Pancreas (tissue), 10 donors: ENCODE results near the gene CEP250. TPM values are rescaled to one million over a fixed set of nuclear protein-coding genes. Genes with fewer than 3 reads are reported as not detected.

Source experiments
- ATAC-seq, 4 donors: fragments of 200-7000 bp; cut with Tn5 transposase; one replicate each; pipeline versions ENCODE4 v1.8.0 to v1.9.1; 2020; ENCODE audit warnings: mild to moderate bottlenecking in 4 of 4, moderate library complexity in 4 of 4
- DNase-seq, 6 donors: peaks; one replicate each; pipeline ENCODE4 v3.0.0-alpha.2; 2020
- FAIRE-seq: peaks from 2 replicates; lab custom pipeline; 2012; peaks lifted over from hg19 to GRCh38; lab: Jason Lieb, UNC
- H3K27ac ChIP-seq, 4 donors: fragments of 200-600 bp; sonication (generic); 1 replicate in 3 of 4; 2 replicates in 1 of 4; pipeline versions ENCODE4 v1.5.0 to v1.8.0; 2020
- H3K27me3 ChIP-seq, 4 donors: fragments of 200-600 bp; one replicate each; pipeline ENCODE4 v1.8.0; 2021
- H3K36me3 ChIP-seq, 3 donors: fragments of 200-600 bp; sonication (generic) in 1 of 3; one replicate each; pipeline versions ENCODE4 v1.5.0 to v1.8.0; 2020 to 2021
- H3K4me1 ChIP-seq, 3 donors: fragments of 200-600 bp; one replicate each; pipeline ENCODE4 v1.8.0; 2021
- H3K4me3 ChIP-seq, 4 donors: fragments of 200-600 bp; sonication (generic) in 2 of 4; one replicate each; pipeline versions ENCODE4 v1.5.0 to v1.8.0; 2020 to 2021
- H3K9me3 ChIP-seq, 4 donors: fragments of 200-600 bp; one replicate each; pipeline ENCODE4 v1.8.0; 2021
- CTCF ChIP-seq, 4 donors: fragments of 200-600 bp; sonication (generic) in 3 of 4; IDR thresholded peaks; one replicate each; pipeline versions ENCODE4 v1.5.0 to v1.8.0; 2021; ENCODE audit warnings: antibody characterized with exemption in 4 of 4
- WGBS, 2 donors: extraction: QIAGEN DNeasy Blood & Tissue Kit; methylation state at CpG; one replicate each; pipeline ENCODE4 v1.1.7; 2013; 5-methylcytosine and 5-hydroxymethylcytosine counted together
- intact Hi-C, 3 donors: fragments of 100-400 bp; cut with DNase I; formaldehyde crosslinking; loops; one replicate each; pipeline versions ENCODE4 v1.11.1 to v1.14.2; 2022
- microRNA-seq, 2 donors: library from miRNA; unstranded; fragments of <30 nt; microRNA quantifications; one replicate each; pipeline versions ENCODE4 to v1.1.0, GENCODE V29; 2019 to 2020
- polyA plus RNA-seq, 2 donors: library from polyadenylated mRNA; stranded (reverse); fragments of 200-250 nt; gene quantifications; one replicate each; pipeline ENCODE4 v1.2.3, GENCODE V29; 2013
- total RNA-seq, 6 donors: library from RNA; stranded (reverse); fragmentation: NEBNext Ultra II Directional in 4 of 6; extraction: Animal tissue kit (Norgen Biotek cat#: 25700) in 4 of 6; gene quantifications; one replicate each; pipeline versions ENCODE4 v1.2.1 to v1.2.4, GENCODE V29; 2021 to 2023
- donor health status: healthy with polysubstance abuse.
- donor health status: DM: no; HTN: no; CAD: no; lungs with moderate emphysema.
- donor health status: DM: no; HTN: no; CAD: no.
- donor health status: control.
- donor health status: control.
- donor health status: Bipolar disorder and iron deficiency.
- donor health status: DM: yes; HTN: yes; CAD: no.
- donor health status: DM: no; HTN: no; CAD: no.
- donor health status: DM: no; HTN: no; CAD: no.
- donor health status: DM: yes; HTN: yes; CAD: no.

CEP250 gene
- total and polyA plus RNA-seq, 8 donors = 4.5 to 16.2 (median 10.0) TPM

- DNase-seq (peak in 1 of 6 donors; percentile 47), FAIRE-seq (no peak), ATAC-seq (no peak)
- intact Hi-C loops = no loop called here
- Histone ChIP-seq H3K36me3 (no peaks in the 10 kb centered on the region), H3K4me1 (no peaks in the 10 kb centered on the region), H3K4me3 (no peak overlapping the region), H3K27me3 (no peaks in the 10 kb centered on the region), H3K9me3 (no peaks in the 10 kb centered on the region), H3K27ac (no peak overlapping the region)
- no peak for TF ChIP-seq CTCF (IDR thresholded peaks at IDR 0.05)
- 85 to 88% methylated on average over 7 of the region's 7 CpGs for WGBS, 2 donors
These were observed 109.5 kb downstream of the CEP250 start for GRCh38 chr20:35564905-35565304.

- ATAC-seq = peak; percentile 52 to 72 (median 64)
- no peak for FAIRE-seq
- 0 to 2% methylated on average over 2 of the region's 2 CpGs for WGBS, 2 donors
- Histone ChIP-seq H3K4me1 (no peaks in the 10 kb centered on the region), H3K27ac (no peak overlapping the region), H3K36me3 (no peaks in the 10 kb centered on the region), H3K27me3 (no peaks in the 10 kb centered on the region), H3K4me3 (no peak overlapping the region), H3K9me3 (no peaks in the 10 kb centered on the region)
- intact Hi-C loops = no loop called here
- TF ChIP-seq CTCF (IDR thresholded peaks at IDR 0.05) = peak in 1 of 4 donors; percentile 14
- peak in 1 of 6 donors; percentile 35 for DNase-seq
These were observed 113.2 kb downstream of the CEP250 start for GRCh38 chr20:35568645-35569044.

Small RNAs within 50 kb of the gene (microRNA-seq; reads per million reads assigned to microRNA genes)
- 0 reads per million in 2 donors for gene MIR1289-1

Other genes starting within 250 kb of the CEP250 start
- 1 to 10 TPM; 2.0 to 5.8 (median 3.8) TPM for gene MMP24, start 228.9 kb upstream of the CEP250 start, total RNA-seq
- 1 to 10 TPM; 6.5 to 7.3 TPM for gene MMP24, start 228.9 kb upstream of the CEP250 start, polyA plus RNA-seq
- gene MMP24OS, start 177.5 kb upstream of the CEP250 start, total RNA-seq = 10 to 100 TPM; 28.9 to 49.9 (median 44.4) TPM
- 10 to 100 TPM; 53.7 to 74.9 TPM for gene MMP24OS, start 177.5 kb upstream of the CEP250 start, polyA plus RNA-seq
- 10 to 100 TPM; 30.6 to 59.2 (median 45.5) TPM for gene EIF6, start 170.8 kb upstream of the CEP250 start, total RNA-seq
- gene EIF6, start 170.8 kb upstream of the CEP250 start, polyA plus RNA-seq = 10 to 100 TPM; 61.3 to 79.4 TPM
- not detected for gene FAM83C, start 163.2 kb upstream of the CEP250 start, total RNA-seq
- gene FAM83C, start 163.2 kb upstream of the CEP250 start, polyA plus RNA-seq = not detected
- gene UQCC1, start 43.6 kb upstream of the CEP250 start, total RNA-seq = 10 to 100 TPM; 10.9 to 32.4 (median 15.7) TPM
- 10 to 100 TPM; 11.4 to 22.4 TPM for gene UQCC1, start 43.6 kb upstream of the CEP250 start, polyA plus RNA-seq
- not detected for gene GDF5, start 17.4 kb upstream of the CEP250 start, total RNA-seq
- gene GDF5, start 17.4 kb upstream of the CEP250 start, polyA plus RNA-seq = under 1 TPM in 1 of 2 donors, not detected in 1; 0.05 TPM
- gene C20orf173, start 74.1 kb downstream of the CEP250 start, total RNA-seq = not detected
- not detected for gene C20orf173, start 74.1 kb downstream of the CEP250 start, polyA plus RNA-seq
- gene ERGIC3, start 86.5 kb downstream of the CEP250 start, total RNA-seq = 100 to 1,000 TPM; 112 to 167 (median 124) TPM
- gene ERGIC3, start 86.5 kb downstream of the CEP250 start, polyA plus RNA-seq = 100 to 1,000 TPM; 160 to 168 TPM
- gene SPAG4, start 160.2 kb downstream of the CEP250 start, total RNA-seq = 10 to 100 TPM; 32.7 to 65.9 (median 38.2) TPM
- gene SPAG4, start 160.2 kb downstream of the CEP250 start, polyA plus RNA-seq = 10 to 100 TPM; 32.2 to 51.3 TPM
- 100 to 1,000 TPM in 1 of 6 donors, 10 to 100 TPM in 5; 59.7 to 100 (median 70.6) TPM for gene CPNE1, start 209.3 kb downstream of the CEP250 start, total RNA-seq
- 100 to 1,000 TPM; 131 to 138 TPM for gene CPNE1, start 209.3 kb downstream of the CEP250 start, polyA plus RNA-seq
- 10 to 100 TPM; 21.0 to 46.7 (median 28.3) TPM for gene RBM12, start 209.3 kb downstream of the CEP250 start, total RNA-seq
- gene RBM12, start 209.3 kb downstream of the CEP250 start, polyA plus RNA-seq = 1 to 10 TPM; 6.2 to 9.7 TPM
- 10 to 100 TPM; 11.0 to 19.5 (median 12.8) TPM for gene NFS1, start 243.8 kb downstream of the CEP250 start, total RNA-seq
- gene NFS1, start 243.8 kb downstream of the CEP250 start, polyA plus RNA-seq = 10 to 100 TPM; 23.8 to 34.8 TPM
- gene ROMO1, start 243.8 kb downstream of the CEP250 start, total RNA-seq = 10 to 100 TPM; 38.6 to 65.1 (median 62.0) TPM
- gene ROMO1, start 243.8 kb downstream of the CEP250 start, polyA plus RNA-seq = 100 to 1,000 TPM; 275 to 310 TPM